GM13976 (cell line): Measurements from ENCODE around the gene ZHX3.

Experiments
- DNase-seq: peaks from one replicate; pipeline ENCODE4 v3.0.0; 2012; ENCODE audit warnings: low spot score
- CTCF ChIP-seq: IDR thresholded peaks from 2 replicates; pipeline ENCODE4 v1.5.1; 2012; ENCODE audit warnings: borderline replicate concordance, mild to moderate bottlenecking; ENCODE audit not compliant: insufficient read depth; ENCODE audit errors: extremely low read depth, missing control alignments, control extremely low read depth
- in situ Hi-C: fragments of 300-500 bp; cut with MboI; formaldehyde crosslinking; loops from one replicate; pipeline ENCODE4 v1.12.0; 2022; ENCODE audit warnings: low sequenced_read_pairs, mixed read lengths, inconsistent platforms; ENCODE audit not compliant: unreplicated experiment

ZHX3 gene

GRCh38 chr20:41174373-41174772, 143.2 kb downstream of the ZHX3 start:
- TF ChIP-seq CTCF, result no peak
- in situ Hi-C loops, result loop anchor here (5.0 kb wide), 1 partner anchor 163 kb away; no protein-coding TSS in a partner anchor
- no peak for DNase-seq

GRCh38 chr20:41173791-41174341, 143.7 kb downstream of the ZHX3 start:
- TF ChIP-seq CTCF, result no peak
- in situ Hi-C loops, result loop anchor here (5.0 kb wide), 1 partner anchor 163 kb away; no protein-coding TSS in a partner anchor
- DNase-seq, result no peak

GRCh38 chr20:41173161-41173721, 144.3 kb downstream of the ZHX3 start:
- peak; percentile 81 for DNase-seq
- in situ Hi-C loops, result loop anchor here (5.0 kb wide), 1 partner anchor 164 kb away; no protein-coding TSS in a partner anchor

GRCh38 chr20:41172296-41173140, 145.0 kb downstream of the ZHX3 start:
- no peak for DNase-seq
- in situ Hi-C loops, result loop anchor here (5.0 kb wide), 1 partner anchor 165 kb away; no protein-coding TSS in a partner anchor
- TF ChIP-seq CTCF, result no peak

More at GRCh38 chr20:41173161-41173721, 144.3 kb downstream of the ZHX3 start:
- peak; percentile 96 for TF ChIP-seq CTCF

- in situ Hi-C loops, result loop anchor here (5.0 kb wide), 1 partner anchor 165 kb away; no protein-coding TSS in a partner anchor
- no peak for DNase-seq
- TF ChIP-seq CTCF, result no peak
These were observed 145.7 kb downstream of the ZHX3 start for GRCh38 chr20:41171736-41172295.
